ENCODE measurements around the gene IL26. TPM values are rescaled to one million over a fixed set of nuclear protein-coding genes. Genes with fewer than 3 reads are reported as not detected.

IL26 gene
- polyA plus RNA-seq, 1 experiment = not detected

DNA sequence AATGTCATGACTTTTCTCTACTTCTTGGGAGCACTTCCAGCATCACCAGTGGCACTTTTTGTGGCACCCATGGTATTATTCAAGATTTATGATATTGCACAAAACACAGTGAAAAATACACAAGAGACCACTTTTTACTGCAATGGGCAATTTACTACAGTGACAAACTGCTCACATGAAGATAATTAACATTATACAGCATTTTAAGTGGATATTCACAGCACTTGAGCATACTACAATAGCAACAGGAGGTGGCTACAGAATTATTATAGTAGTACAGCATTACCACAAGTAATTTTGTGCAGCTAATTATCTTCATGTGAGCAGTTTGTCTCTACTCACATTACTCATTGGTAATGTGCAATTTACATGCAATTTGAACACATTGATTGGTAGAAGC is 18.3 kb downstream of the IL26 start:
- TF ChIP-seq, protein P1, sequence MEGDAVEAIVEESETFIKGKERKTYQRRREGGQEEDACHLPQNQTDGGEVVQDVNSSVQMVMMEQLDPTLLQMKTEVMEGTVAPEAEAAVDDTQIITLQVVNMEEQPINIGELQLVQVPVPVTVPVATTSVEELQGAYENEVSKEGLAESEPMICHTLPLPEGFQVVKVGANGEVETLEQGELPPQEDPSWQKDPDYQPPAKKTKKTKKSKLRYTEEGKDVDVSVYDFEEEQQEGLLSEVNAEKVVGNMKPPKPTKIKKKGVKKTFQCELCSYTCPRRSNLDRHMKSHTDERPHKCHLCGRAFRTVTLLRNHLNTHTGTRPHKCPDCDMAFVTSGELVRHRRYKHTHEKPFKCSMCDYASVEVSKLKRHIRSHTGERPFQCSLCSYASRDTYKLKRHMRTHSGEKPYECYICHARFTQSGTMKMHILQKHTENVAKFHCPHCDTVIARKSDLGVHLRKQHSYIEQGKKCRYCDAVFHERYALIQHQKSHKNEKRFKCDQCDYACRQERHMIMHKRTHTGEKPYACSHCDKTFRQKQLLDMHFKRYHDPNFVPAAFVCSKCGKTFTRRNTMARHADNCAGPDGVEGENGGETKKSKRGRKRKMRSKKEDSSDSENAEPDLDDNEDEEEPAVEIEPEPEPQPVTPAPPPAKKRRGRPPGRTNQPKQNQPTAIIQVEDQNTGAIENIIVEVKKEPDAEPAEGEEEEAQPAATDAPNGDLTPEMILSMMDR (IDR thresholded peaks at IDR 0.05; ENCODE audit: insufficient read depth, low read depth, low read length) = no peak
- DNase-seq (ENCODE audit: low read depth) = no peak
- POLR2A ChIA-PET = no interaction called here
- CTCF ChIA-PET = no interaction called here
- Histone ChIP-seq H3K36me3 (ENCODE audit: control insufficient read depth, insufficient read depth, low read length) (no peaks in the 10 kb centered on the region), H3K4me3 (ENCODE audit: low read depth, low read length) (no peak overlapping the region), H3K27me3 (ENCODE audit: control insufficient read depth, insufficient read depth, low read length) (peaks cover 13% of the 10 kb centered on the region)

GRCh38 chr12:68206446-68206845 is 19.2 kb downstream of the IL26 start:
- TF ChIP-seq, protein P1 (IDR thresholded peaks at IDR 0.05; ENCODE audit: insufficient read depth, low read depth, low read length) = no peak
- no peak overlapping the region for H3K4me3 ChIP-seq (ENCODE audit: low read depth, low read length)
- no peaks in the 10 kb centered on the region for H3K36me3 ChIP-seq (ENCODE audit: control insufficient read depth, insufficient read depth, low read length)
- no peak for DNase-seq (ENCODE audit: low read depth)
- peaks cover 13% of the 10 kb centered on the region for H3K27me3 ChIP-seq (ENCODE audit: control insufficient read depth, insufficient read depth, low read length)
- ChIA-PET POLR2A (no interaction called here), CTCF (interaction anchor here (1.3 kb wide), 1 partner anchor 16 kb away, joined by 6 read pairs; no protein-coding TSS in a partner anchor)

- ChIA-PET POLR2A (no interaction called here), CTCF (no interaction called here)
- peaks cover 14% of the 10 kb centered on the region for H3K27me3 ChIP-seq (ENCODE audit: control insufficient read depth, insufficient read depth, low read length)
- H3K4me3 ChIP-seq (ENCODE audit: low read depth, low read length) = no peak overlapping the region
- TF ChIP-seq, protein P1 (IDR thresholded peaks at IDR 0.05; ENCODE audit: insufficient read depth, low read depth, low read length) = no peak
- DNase-seq (ENCODE audit: low read depth) = no peak
- H3K36me3 ChIP-seq (ENCODE audit: control insufficient read depth, insufficient read depth, low read length) = no peaks in the 10 kb centered on the region
Measured at GRCh38 chr12:68203460-68203875, 22.1 kb downstream of the IL26 start.

DNA sequence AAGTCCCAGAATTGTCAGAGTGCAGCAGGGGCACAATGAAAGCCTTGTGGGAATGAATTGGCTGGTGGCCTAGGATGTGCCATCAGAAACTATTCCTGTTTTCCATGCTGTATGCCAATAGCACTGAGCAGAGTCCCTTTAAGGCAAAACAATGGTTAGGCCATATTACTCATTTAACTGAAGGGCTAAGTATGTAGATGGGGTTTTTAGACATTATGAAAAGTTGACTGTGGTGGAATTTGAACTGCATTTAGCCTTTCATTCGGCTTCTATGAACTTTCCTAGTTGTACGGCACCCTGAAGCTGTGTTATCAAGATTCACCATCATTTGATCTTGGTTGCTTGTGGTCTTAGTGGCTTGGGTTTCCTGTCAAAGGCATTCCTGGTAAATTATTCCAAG is 24.8 kb downstream of the IL26 start:
- peak; percentile 4 for DNase-seq (ENCODE audit: low read depth)
- TF ChIP-seq, protein P1 (IDR thresholded peaks at IDR 0.05; ENCODE audit: insufficient read depth, low read depth, low read length) = no peak
- ChIA-PET POLR2A (no interaction called here), CTCF (interaction anchor here (1.2 kb wide), 1 partner anchor 21 kb away, joined by 3 read pairs; no protein-coding TSS in a partner anchor)
- Histone ChIP-seq H3K4me3 (ENCODE audit: low read depth, low read length) (no peak overlapping the region), H3K36me3 (ENCODE audit: control insufficient read depth, insufficient read depth, low read length) (no peaks in the 10 kb centered on the region), H3K27me3 (ENCODE audit: control insufficient read depth, insufficient read depth, low read length) (peaks cover 11% of the 10 kb centered on the region)

- TF ChIP-seq, protein P1 (IDR thresholded peaks at IDR 0.05; ENCODE audit: insufficient read depth, low read depth, low read length) = no peak
- DNase-seq (ENCODE audit: low read depth) = no peak
- Histone ChIP-seq H3K27me3 (ENCODE audit: control insufficient read depth, insufficient read depth, low read length) (peaks cover 10% of the 10 kb centered on the region), H3K4me3 (ENCODE audit: low read depth, low read length) (no peak overlapping the region), H3K36me3 (ENCODE audit: control insufficient read depth, insufficient read depth, low read length) (no peaks in the 10 kb centered on the region)
- ChIA-PET POLR2A (no interaction called here), CTCF (interaction anchor here (1.4 kb wide), 1 partner anchor 10 kb away, joined by 3 read pairs; no protein-coding TSS in a partner anchor)
Measured at GRCh38 chr12:68199127-68199526, 26.5 kb downstream of the IL26 start.
